Mesodermal cell (in vitro differentiated cells): ENCODE data around the gene RILPL1.
"Not testable (repeated sequence)": the region's sequence is repeated elsewhere in the genome, so short reads cannot be mapped to it uniquely, and the experiment has no call there.

Source experiments
- H3K27ac ChIP-seq: 2 replicates; pipeline ENCODE4 v1.7.0; 2013; ENCODE audit warnings: mild to moderate bottlenecking, low read depth, low read length, moderate library complexity; ENCODE audit not compliant: severe bottlenecking
- H3K36me3 ChIP-seq: 2 replicates; pipeline ENCODE4 v1.7.1; 2013; ENCODE audit warnings: mild to moderate bottlenecking, low read length, moderate library complexity; ENCODE audit not compliant: control insufficient read depth, insufficient read depth
- H3K4me1 ChIP-seq: one replicate; pipeline ENCODE4 v1.7.1; 2013; ENCODE audit warnings: mild to moderate bottlenecking, low read length; ENCODE audit not compliant: insufficient read depth, control insufficient read depth, poor library complexity, severe bottlenecking
- H3K4me3 ChIP-seq: 2 replicates; pipeline ENCODE4 v1.7.0; 2013; ENCODE audit warnings: low read length, control low read depth, mild to moderate bottlenecking; ENCODE audit not compliant: insufficient read depth, poor library complexity, severe bottlenecking; ENCODE audit errors: extremely low read depth
- H3K9me3 ChIP-seq: 2 replicates; pipeline ENCODE4 v1.7.1; 2013; ENCODE audit warnings: mild to moderate bottlenecking, low read length, moderate library complexity; ENCODE audit not compliant: control insufficient read depth
- WGBS, 2 experiments: methylation state at CpG; one replicate each; pipeline ENCODE4 v1.1.5; 2013; ENCODE audit warnings: missing lambda C conversion rate in 2 of 2; ENCODE audit not compliant: insufficient coverage in 2 of 2; 5-methylcytosine and 5-hydroxymethylcytosine counted together

The RILPL1 gene

GRCh38 chr12:123445388-123446332, 87.9 kb downstream of the RILPL1 start:
- no peaks in the 10 kb centered on the region for H3K9me3 ChIP-seq
- H3K27ac ChIP-seq, result peak overlapping the region; percentile 13
- no peak overlapping the region for H3K4me3 ChIP-seq
- WGBS, 2 experiments, result 71 to 81% methylated on average over 15 of the region's 18 CpGs
- peaks cover 12% of the 10 kb centered on the region for H3K4me1 ChIP-seq
- H3K36me3 ChIP-seq, result no peaks in the 10 kb centered on the region

- H3K9me3 ChIP-seq, result no peaks in the 10 kb centered on the region
- H3K4me3 ChIP-seq, result no peak overlapping the region
- H3K4me1 ChIP-seq, result peaks cover 12% of the 10 kb centered on the region
- no peak overlapping the region for H3K27ac ChIP-seq
- 91 to 93% methylated on average over 3 to 5 of the region's 8 CpGs for WGBS, 2 experiments
- H3K36me3 ChIP-seq, result no peaks in the 10 kb centered on the region
Measured at GRCh38 chr12:123444092-123445026, 89.2 kb downstream of the RILPL1 start.

GRCh38 chr12:123442774-123443173, 90.7 kb downstream of the RILPL1 start:
- WGBS, 2 experiments, result 85 to 96% methylated on average over 2 to 3 of the region's 4 CpGs
- Histone ChIP-seq H3K36me3 (no peaks in the 10 kb centered on the region), H3K4me1 (peaks cover 12% of the 10 kb centered on the region)

GRCh38 chr12:123441523-123442164, 91.9 kb downstream of the RILPL1 start:
- Histone ChIP-seq H3K9me3 (no peaks in the 10 kb centered on the region), H3K4me1 (peaks cover 12% of the 10 kb centered on the region), H3K36me3 (no peaks in the 10 kb centered on the region), H3K27ac (no peak overlapping the region), H3K4me3 (no peak overlapping the region)
- WGBS, 2 experiments, result 85 to 87% methylated on average over 11 to 13 of the region's 13 CpGs

More at GRCh38 chr12:123442774-123443173, 90.7 kb downstream of the RILPL1 start:
- Histone ChIP-seq H3K27ac (no peak overlapping the region), H3K4me3 (no peak overlapping the region), H3K9me3 (no peaks in the 10 kb centered on the region)

GRCh38 chr12:123436017-123436964, 97.2 kb downstream of the RILPL1 start, which contains the start of gene RILPL2:
Gene RILPL2 (minus strand): TSS chr12:123436684. CDS start chr12:123436420, 264 bp downstream.
- Histone ChIP-seq H3K27ac (no peak within 1 kb of the TSS), H3K9me3 (no peaks in the 10 kb centered on the region), H3K4me3 (peak within 1 kb of the TSS; percentile 80), H3K36me3 (no peaks in the 10 kb centered on the region), H3K4me1 (no peaks in the 10 kb centered on the region)
- WGBS, 2 experiments, result 2% methylated on average over 45 to 62 of the region's 69 CpGs

GRCh38 chr12:123435636-123436016, 97.9 kb downstream of the RILPL1 start:
- Histone ChIP-seq H3K4me1 (no peaks in the 10 kb centered on the region), H3K27ac (no peak overlapping the region), H3K36me3 (no peaks in the 10 kb centered on the region), H3K4me3 (peak overlapping the region; percentile 80), H3K9me3 (no peaks in the 10 kb centered on the region)
- 73 to 90% methylated on average over 3 of the region's 5 CpGs for WGBS, 2 experiments

- no peaks in the 10 kb centered on the region for H3K36me3 ChIP-seq
- WGBS, 2 experiments, result 91 to 100% methylated on average over 3 to 5 of the region's 6 CpGs
- no peak overlapping the region for H3K27ac ChIP-seq
- H3K4me1 ChIP-seq, result no peaks in the 10 kb centered on the region
- H3K9me3 ChIP-seq, result no peaks in the 10 kb centered on the region
- H3K4me3 ChIP-seq, result no peak overlapping the region
Measured at GRCh38 chr12:123433615-123434014, 99.9 kb downstream of the RILPL1 start.

- not testable (repeated sequence) for H3K36me3 ChIP-seq, H3K27ac ChIP-seq, H3K4me1 ChIP-seq, H3K4me3 ChIP-seq, H3K9me3 ChIP-seq
- 87 to 88% methylated on average over 10 to 15 of the region's 15 CpGs for WGBS, 2 experiments
Measured at GRCh38 chr12:123431951-123432817, 101.3 kb downstream of the RILPL1 start.

- WGBS, 2 experiments, result 84 to 95% methylated on average over 6 to 8 of the region's 8 CpGs
- H3K36me3 ChIP-seq, H3K4me1 ChIP-seq, H3K9me3 ChIP-seq, H3K27ac ChIP-seq, H3K4me3 ChIP-seq: not testable (repeated sequence)
Measured at GRCh38 chr12:123429101-123429500, 104.4 kb downstream of the RILPL1 start.
